CD4-positive, alpha-beta T cell treated with Interleukin-2 at 100 ng/mL for 4 hours (primary cell): ENCODE measurements around the gene CRELD2.
A peak's percentile ranks its signal among the peaks of the same experiment; 100 is the strongest.

Source experiments
- DNase-seq: peaks from one replicate; pipeline ENCODE4 v3.0.0-alpha.2; 2020; ENCODE audit warnings: low spot score

CRELD2 gene, protein sequence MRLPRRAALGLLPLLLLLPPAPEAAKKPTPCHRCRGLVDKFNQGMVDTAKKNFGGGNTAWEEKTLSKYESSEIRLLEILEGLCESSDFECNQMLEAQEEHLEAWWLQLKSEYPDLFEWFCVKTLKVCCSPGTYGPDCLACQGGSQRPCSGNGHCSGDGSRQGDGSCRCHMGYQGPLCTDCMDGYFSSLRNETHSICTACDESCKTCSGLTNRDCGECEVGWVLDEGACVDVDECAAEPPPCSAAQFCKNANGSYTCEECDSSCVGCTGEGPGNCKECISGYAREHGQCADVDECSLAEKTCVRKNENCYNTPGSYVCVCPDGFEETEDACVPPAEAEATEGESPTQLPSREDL

DNA sequence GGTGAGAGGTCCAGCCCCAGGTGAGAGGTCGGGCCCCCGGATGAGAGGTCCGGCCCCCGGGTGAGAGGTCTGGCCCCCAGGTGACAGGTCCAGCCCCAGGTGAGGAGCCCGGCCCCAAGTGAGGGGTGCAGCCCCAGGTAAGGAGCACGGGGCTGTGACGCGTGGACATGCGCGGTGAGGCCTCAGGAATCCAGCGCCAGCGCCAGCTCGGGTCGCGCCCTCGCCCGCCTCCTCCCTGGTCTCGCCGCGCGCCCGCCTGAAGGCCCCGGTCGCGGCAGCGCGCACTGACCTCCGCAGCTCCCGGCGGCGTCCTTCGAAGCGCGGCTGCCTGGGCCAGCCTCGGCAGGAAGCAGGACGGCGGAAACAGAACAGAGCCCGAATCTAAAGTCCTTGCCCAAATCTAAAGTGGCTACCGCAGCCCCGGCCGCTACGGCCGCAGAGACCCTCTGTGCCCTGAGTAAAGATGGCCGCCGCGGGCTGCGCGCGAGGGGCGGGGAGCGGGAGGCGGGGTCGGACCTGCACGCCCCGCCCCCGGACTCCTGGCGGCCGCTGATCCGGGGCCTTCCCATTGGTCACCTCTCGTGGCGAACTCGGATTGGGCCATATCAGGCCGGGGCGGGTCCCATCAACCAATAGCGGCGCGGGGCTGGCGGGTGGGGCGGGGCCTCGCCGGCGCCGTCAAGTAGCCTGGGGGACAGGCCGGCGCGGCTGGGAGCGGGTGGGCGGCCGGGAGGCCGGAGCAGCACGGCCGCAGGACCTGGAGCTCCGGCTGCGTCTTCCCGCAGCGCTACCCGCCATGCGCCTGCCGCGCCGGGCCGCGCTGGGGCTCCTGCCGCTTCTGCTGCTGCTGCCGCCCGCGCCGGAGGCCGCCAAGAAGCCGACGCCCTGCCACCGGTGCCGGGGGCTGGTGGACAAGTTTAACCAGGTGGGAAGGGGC, at the start of gene CRELD2, which contains the start of gene ALG12:
Gene CRELD2, plus strand, starts transcription at position 661 of the 937 bp plus-strand sequence. Its CDS starts 136 bp downstream, at position 797.
Gene ALG12, minus strand, starts transcription at position 465 of the 937 bp plus-strand sequence. CDS start 4,673 bp downstream, outside the sequence.
- peak; percentile 97 for DNase-seq

DNA sequence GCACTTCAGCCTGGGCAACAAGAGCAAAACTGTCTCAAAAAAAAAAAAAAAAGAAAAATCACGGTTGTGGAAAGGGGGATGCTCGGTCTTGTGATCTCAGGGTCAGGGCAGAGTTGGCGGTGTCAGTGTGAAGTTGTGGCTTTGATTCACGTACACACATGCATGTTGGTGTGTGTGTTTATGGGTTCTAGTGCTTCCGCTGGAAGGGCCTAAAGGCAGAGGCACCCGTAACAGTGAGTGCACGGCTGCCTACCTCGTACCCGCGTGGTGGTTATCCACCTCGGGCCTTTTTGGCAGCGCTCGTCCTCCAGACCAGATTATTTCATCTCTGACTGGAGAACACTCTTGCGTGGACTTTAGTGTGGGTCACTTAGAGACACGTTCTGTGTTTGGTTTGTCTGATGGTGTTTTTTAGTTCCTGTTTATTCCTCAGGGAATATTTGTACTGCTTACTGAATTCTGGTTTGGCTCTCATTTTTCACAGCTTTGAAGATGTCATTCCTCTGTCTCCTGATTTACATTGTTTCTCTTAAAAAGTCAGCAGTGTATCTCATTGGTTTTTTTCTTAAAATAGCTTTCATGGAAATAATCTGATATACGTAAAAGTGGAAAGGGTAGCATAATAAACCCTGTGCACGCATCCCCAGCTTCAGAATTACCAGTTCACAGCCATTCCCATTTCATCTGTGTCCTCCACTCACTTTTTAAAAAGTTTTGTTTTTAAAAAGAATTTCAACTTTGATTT, 49.2 kb upstream of the CRELD2 start:
- DNase-seq = no peak

DNA sequence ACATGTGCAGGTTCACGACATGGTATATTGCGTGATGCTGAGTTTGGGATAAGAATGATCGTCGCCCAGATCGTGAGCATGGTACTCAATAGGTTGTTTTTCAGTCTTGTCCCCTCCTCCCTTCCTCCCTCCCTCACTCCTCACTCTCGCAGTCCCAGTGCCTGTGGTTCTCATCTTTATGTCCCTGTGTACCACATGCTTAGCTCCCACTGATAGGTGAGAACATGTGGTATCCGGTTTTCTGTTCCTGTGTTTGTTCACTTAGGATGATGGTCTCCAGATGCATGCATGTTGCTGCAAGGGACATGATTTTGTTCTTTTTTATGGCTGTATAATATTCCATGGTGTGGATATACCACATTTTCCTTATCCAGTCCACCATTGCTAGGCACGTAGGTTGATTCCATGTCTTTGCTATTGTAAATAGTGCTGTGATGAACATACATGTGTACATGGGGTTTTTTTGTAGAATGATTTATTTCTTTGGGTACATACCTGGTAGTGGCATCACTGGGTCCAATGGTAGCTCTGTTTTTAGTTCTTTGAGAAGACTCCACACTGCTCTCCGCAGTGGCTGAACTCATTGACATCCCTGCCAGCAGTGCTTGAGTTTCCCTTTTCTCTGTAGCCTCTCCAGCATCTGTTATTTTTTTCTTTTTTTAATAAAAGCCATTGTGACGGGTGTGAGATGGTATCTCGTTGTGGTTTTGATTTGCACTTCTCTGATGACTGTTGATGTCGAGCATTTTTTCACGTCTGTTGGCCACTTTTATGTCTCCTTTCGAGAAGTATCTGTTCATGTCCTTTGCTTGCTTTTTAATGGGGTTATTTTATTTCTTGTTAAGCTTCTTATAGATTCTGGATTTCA, 48.4 kb upstream of the CRELD2 start:
- DNase-seq = peak; percentile 59

DNA sequence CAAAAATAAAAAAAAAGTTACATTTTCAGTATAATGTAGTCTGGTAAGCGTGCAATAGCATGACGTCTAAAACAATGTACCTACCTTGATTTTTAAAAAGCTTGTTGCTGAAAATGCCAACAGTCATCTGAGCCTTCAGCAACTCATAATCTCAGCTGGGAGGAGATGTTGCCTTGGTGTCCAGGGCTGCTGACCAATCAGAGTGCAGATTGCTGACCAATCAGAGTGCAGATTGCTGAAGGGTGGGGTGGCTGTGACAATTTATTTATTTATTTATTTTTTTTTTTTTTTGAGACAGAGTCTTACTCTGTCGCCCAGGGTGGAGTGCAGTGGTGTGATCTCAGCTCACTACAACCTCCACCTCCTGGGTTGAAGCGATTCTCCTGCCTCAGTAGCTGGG, 47.0 kb upstream of the CRELD2 start:
- no peak for DNase-seq

DNA sequence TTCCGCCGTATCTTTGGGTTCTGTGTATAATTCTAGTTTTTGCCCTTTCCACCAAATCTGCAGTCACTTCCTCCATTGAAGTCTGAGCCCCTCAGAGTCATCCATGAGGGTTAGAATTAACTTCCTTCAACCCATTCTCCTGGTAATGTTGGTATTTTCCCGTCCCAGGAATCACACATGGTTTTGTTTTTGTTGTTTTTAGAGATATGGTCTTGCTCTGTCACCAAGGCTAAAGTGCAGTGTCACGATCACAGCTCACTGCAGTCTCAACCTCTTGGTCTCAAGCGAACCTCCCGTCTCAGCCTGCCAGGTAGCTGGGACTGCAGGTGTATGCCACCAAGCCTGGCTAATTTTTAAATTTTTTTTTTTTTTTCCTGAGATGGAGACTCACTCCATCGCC, 46.1 kb upstream of the CRELD2 start:
- DNase-seq = no peak

DNA sequence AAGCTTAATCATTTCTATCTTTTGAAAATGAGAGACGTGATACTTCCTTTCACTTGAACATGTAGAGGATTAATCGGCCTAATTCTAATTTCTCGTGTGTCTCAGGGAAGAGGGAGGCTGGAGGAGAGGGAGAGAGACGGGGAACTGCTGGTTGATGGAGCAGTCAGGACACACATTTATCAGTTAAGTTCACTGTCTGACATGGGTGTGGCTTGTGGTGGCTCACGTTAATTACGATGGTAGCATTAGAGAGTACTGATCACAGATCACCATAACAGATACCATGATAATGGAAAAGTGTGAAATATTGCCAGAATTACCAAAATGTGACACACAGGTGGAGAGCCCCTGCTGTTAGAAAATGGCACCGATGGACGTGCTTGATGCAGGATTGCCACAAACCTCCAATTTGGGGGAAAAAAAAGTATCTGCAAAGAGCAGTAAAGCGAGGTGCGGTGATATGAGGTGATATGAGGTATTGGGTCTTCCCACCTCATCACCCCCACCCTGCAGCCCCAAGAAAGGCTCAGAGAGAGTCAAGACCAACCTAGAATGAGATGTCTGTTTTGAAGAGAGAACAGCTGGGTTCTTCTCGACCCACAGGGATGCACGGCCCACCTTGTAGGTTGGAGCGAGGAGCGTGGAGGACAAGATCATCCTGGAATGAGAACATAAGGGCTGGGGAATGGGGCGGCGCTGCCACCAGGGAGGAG, 45.0 kb upstream of the CRELD2 start:
- DNase-seq = no peak

DNA sequence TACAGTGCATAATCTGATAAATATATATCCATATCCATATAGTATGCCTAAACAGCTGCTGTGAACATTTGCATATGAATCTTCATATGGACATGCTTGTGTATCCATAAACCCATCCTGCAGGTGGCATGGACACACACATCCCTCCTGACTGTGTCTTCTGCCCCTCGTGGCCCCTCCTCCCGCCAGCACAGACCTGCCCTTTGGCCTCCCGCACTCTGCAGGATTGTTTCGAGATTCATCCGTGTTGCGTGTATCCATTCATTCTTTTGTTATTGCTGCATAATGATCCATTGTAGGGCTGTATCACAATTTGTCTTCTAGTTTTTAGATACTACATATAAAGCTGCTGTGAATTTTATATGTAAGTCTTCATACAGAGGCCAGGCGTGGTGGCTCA, 40.8 kb upstream of the CRELD2 start:
- DNase-seq = no peak

DNA sequence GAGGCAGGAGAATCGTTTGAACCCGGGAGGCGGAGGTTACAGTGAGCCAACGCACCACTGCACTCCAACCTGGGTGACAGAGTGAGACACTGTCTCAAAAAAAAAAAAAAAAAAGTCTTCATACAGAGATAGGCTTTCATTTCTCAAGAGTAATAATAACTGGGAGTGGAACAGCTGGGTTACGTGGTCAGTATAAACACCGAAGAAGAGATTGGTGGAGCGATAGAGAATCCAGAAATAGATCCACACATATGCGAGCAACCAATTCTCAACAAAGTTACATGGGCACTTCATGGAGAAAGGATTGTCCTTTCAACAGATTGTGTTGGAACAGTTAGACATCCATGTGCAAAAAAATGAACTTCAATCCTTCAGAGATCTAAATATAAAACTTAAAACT, 40.2 kb upstream of the CRELD2 start:
- DNase-seq = no peak

DNA sequence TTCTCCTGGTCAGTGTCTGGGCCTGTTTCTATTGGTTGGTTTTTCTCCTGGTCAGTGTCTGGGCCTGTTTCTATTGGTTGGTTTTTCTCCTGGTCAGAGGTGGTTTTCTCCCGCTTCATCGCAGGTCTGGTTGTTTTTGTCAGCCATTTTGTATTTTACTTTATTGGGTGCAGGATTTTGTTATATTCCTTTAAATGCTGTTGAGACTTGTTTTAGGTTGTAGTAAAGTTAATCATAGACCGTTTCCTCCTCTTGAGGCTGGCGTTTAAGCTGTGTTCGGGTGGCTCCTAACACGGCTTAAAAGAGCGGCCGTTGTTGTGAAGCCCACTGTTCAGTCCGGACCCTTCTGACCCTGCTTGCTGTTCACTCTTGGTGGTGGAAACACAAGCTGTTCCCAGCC, 38.6 kb upstream of the CRELD2 start:
- DNase-seq = no peak

DNA sequence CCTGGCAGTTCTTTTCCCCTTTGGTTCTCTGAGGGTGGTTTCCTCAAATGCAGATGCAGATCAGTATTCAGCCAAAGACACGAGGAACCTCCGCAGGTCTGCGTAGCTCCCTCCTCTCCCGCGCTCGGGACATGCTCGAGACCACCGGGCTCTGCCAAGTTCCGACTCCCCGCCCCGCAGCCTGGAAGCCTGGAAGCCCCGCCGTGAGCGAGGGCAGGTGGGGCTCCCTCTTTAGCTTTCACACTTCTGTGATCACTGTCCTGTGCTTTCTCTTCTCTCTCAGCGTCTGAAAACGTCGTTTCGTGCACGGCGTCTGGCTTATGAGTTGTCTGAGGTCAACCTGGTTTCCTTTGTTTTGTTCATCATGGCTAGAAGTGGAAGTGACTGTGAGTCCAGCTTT, 38.2 kb upstream of the CRELD2 start:
- no peak for DNase-seq

DNA sequence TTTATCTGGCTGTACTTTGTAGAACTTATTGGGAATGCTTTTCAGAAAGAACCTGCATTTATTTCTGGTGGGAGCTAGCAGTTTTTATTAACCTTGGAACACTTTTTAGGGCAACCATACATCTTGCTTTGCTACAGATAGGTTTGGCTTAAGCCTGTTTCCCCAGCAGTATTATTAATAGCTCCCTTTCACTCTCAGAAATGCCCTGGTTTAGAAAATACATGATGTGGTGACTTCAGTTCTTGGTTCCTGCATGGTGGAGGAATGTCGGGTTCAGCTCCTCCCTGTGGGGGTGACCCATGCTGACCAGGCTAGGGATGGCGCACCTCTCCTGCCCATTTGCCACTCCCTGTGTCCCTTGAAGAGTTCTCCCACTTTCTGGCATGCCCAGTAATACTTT, 36.6 kb upstream of the CRELD2 start:
- no peak for DNase-seq

DNA sequence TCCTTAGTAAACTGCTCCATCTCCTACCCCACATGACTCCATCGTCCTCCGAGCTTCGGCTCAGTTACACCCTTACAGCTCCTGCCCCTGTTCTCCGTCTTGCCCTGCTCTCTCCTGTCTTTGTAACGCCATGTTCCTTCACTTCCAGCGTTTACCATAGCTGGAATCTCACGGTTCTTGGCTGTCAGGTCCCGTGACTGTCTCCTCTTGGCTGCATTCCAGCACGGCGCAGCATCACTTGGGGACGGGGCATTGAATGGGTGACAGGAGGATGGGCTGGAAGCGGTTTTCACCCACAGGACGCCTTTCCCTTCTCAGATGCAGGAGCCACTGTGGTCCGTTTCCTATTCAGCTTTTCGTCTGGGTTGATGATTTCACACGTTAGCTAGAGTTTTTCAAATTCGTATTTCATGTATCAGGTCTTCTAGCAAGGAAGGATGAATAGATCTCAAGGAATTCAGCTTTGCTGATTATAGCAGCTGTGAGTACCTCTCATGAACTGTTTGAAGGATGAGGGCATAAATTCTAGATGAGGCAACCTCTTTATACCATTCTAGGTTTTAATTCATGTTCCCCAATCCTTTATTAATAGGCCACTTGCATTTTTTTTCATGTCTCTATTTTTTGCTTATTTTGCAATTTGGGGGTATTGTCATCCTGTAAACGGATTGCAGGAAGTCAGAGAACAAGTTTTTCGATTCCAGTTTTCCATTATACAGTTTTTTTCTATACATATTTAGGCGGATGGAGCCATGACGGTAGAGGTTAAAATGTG, 35.7 kb upstream of the CRELD2 start:
- DNase-seq = no peak

DNA sequence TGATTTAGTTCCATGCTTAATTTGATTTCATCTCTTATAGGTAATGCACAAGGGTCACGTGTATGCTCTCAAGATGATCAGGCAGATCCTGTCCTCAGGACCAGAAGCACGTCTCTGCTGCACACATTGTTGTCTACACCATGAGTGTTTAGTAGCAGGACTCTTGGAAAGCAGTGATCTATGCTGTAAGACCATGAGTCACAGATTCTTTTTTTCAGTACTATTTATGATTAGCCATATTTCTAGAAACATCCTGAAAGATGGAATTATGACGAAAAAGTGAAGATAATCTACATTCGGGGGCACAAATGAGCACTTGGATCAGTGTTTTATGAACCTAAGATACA, 35.2 kb upstream of the CRELD2 start:
- no peak for DNase-seq

DNA sequence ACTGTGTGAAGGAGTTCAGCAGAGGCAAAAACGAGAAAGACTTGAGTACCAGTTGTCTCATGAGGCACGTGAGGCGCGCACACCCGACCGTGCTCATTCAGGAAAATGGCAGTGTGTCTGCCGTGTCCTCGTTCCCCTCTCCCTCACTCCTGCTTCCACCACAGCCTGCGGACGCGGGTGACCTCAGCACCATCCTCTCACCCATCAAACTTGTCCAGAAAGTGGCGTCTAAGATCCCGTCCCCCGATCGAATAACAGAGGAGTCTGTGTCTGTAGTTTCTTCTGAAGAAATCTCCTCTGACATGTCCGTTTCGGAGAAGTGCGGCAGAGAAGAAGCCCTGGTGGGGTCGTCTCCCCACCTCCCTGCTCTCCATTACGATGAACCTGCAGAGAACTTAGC, 34.4 kb upstream of the CRELD2 start:
- DNase-seq = no peak

DNA sequence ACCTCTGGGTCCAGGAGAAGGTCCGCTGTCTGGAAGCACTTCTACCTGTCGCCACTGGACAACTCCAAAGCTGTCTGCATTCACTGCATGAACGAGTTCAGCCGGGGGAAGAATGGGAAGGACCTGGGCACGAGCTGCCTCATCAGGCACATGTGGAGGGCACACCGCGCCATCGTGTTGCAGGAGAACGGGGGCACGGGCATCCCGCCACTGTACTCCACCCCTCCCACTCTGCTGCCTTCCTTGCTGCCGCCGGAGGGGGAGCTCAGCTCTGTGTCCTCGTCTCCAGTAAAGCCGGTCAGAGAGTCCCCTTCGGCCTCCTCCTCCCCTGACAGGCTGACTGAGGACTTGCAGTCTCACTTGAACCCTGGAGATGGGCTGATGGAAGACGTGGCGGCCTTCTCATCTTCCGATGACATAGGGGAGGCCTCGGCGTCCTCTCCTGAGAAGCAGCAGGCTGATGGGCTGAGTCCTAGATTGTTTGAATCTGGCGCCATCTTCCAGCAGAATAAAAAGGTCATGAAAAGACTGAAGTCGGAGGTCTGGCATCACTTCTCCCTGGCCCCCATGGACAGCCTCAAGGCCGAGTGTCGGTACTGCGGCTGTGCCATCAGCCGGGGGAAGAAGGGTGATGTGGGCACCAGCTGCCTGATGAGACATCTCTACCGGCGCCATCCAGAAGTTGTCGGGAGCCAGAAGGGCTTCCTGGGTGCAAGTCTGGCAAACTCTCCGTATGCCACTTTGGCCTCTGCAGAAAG, 33.8 kb upstream of the CRELD2 start:
- DNase-seq = no peak

DNA sequence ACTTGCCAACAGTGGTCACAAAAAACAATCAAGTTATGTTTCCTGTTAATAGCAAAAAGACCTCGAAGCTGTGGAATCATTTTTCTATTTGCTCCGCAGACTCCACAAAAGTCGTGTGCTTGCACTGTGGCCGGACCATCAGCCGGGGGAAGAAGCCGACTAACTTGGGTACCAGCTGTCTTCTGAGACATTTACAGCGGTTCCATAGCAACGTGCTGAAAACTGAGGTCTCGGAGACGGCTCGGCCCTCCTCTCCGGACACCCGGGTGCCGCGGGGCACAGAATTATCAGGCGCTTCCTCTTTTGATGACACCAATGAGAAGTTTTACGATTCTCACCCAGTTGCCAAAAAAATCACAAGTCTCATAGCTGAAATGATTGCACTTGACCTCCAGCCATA, 33.2 kb upstream of the CRELD2 start:
- no peak for DNase-seq

DNA sequence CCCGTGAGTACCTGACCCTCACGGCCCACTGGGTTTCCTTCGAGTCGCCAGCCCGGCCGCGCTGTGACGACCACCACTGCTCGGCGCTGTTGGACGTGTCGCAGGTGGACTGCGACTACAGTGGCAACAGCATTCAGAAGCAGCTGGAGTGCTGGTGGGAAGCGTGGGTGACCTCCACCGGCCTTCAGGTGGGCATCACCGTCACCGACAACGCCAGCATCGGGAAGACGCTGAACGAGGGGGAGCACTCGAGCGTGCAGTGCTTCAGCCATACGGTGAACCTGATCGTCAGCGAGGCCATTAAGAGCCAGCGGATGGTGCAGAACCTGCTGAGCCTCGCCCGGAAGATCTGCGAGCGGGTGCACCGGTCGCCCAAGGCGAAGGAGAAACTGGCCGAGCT, 32.6 kb upstream of the CRELD2 start:
- no peak for DNase-seq

DNA sequence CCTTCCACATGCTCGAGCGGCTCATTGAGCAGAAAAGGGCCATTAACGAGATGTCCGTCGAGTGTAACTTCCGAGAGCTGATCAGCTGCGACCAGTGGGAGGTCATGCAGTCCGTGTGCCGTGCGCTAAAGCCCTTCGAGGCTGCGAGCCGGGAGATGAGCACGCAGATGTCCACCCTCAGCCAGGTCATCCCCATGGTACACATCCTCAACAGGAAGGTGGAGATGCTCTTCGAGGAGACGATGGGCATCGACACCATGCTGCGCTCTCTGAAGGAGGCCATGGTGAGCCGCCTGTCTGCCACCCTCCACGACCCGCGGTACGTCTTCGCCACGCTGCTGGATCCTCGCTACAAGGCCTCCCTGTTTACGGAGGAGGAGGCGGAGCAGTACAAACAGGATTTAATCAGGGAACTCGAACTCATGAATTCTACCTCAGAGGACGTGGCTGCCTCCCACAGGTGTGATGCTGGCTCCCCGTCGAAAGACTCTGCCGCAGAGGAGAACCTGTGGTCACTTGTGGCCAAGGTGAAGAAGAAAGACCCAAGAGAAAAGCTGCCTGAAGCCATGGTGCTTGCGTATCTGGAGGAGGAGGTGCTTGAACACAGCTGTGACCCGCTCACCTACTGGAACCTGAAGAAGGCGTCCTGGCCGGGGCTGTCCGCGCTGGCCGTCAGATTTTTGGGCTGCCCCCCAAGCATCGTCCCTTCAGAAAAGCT, 31.9 kb upstream of the CRELD2 start:
- no peak for DNase-seq

DNA sequence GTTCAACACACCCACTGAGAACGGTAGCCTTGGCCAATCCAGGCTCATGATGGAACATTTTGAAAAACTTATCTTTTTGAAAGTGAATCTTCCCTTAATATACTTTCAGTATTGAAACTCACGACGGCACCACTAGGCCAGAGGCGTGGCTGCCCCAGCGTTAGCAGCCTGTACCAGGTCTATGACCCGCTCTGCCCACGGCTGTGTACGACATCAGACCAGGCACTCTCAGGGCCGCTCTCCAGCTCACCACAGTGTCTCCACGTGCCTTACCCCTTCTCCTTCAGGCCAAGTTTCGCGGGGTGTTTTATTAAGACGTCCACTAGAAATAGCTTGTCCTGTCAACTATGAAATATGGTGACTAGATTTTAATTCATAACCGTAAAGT, 31.4 kb upstream of the CRELD2 start:
- no peak for DNase-seq
